GM12864 (cell line): Measurements from ENCODE around the gene DHRS1.

Source experiments
- DNase-seq: peaks from one replicate; pipeline ENCODE4 v3.0.0-alpha.2; 2011; ENCODE audit warnings: low read depth
- H3K4me3 ChIP-seq: 2 replicates; pipeline ENCODE4 v1.5.1; 2011; ENCODE audit warnings: mild to moderate bottlenecking, low read depth, low read length, control low read depth
- TF ChIP-seq, protein P1 (sequence below): IDR thresholded peaks from 2 replicates; pipeline ENCODE4 v1.5.1; 2011; ENCODE audit warnings: low read depth, mild to moderate bottlenecking, moderate library complexity, low read length, control low read depth, inconsistent platforms; ENCODE audit errors: missing control alignments

DHRS1 gene

DNA sequence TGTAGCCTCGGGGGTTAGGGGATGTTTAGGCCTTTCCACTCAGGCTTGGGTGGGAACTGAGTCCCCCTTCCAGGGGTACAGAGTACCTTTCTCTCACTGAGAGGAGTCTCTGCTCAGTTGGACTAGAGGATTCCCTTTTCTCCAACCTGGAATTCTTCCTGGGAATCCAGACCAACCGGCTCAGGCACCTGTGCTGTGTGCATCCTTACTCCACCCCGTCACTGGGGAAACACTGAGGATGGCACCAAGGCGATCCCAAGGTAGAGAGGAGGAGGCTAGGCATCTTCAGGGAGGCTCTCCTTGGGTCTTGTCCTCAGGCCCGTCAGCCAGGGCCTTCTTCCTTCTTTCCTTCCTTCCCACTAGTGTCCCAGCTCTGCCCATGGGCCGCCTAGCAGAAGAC, 35.7 kb downstream of the DHRS1 start:
- TF ChIP-seq, protein P1, sequence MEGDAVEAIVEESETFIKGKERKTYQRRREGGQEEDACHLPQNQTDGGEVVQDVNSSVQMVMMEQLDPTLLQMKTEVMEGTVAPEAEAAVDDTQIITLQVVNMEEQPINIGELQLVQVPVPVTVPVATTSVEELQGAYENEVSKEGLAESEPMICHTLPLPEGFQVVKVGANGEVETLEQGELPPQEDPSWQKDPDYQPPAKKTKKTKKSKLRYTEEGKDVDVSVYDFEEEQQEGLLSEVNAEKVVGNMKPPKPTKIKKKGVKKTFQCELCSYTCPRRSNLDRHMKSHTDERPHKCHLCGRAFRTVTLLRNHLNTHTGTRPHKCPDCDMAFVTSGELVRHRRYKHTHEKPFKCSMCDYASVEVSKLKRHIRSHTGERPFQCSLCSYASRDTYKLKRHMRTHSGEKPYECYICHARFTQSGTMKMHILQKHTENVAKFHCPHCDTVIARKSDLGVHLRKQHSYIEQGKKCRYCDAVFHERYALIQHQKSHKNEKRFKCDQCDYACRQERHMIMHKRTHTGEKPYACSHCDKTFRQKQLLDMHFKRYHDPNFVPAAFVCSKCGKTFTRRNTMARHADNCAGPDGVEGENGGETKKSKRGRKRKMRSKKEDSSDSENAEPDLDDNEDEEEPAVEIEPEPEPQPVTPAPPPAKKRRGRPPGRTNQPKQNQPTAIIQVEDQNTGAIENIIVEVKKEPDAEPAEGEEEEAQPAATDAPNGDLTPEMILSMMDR, result no peak
- H3K4me3 ChIP-seq, result no peak overlapping the region
- no peak for DNase-seq

DNA sequence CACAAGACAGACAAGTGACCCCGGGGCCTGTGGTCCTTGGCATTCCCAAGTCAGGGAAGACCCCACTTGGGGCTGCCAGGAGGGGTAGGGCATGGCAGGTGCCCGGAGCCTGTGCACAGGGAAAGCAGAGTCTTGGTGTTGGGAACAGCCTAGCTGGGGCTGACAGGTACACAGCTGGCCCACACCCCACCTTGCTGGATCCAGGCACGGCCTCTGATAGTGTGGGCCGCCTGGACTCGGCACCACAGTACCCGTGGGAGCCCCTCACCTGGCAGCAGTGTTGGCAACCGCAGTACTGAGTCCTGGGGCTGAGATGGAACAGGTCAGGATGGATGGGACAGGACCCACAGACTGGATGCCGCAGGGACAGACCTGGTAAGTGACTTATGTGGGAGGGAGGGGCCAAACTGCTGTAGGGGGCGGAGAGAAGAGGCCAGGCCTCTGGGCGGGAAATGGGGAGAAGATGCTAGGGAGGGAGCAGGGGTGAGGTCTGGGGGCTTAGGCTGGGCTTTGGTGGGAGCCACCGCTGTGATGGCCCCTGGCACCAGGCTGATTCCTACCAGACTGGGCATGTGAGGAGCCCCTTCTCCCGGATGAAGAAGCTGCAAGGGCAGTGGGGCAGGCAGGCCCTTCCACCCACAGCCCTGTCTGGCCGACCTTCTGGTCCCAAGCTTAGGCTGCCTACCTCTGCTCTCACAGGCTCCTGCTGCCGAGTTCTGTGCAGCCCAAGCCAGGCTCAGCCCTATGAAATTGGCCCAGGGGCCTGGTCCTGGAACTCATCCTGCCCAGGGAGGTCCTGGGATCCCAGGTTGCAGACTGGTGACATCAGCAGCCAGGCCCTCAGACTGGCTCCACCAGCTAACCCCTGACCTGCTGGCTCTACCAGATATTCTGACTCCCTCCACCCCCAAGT, 36.5 kb downstream of the DHRS1 start, which contains the start of gene TGM1:
Gene TGM1, minus strand, starts transcription at position 357 of the 913 bp plus-strand sequence. CDS start 825 bp downstream, outside the sequence.
- no peak for DNase-seq
- H3K4me3 ChIP-seq, result no peak within 1 kb of the TSS
- TF ChIP-seq, protein P1, result no peak

DNA sequence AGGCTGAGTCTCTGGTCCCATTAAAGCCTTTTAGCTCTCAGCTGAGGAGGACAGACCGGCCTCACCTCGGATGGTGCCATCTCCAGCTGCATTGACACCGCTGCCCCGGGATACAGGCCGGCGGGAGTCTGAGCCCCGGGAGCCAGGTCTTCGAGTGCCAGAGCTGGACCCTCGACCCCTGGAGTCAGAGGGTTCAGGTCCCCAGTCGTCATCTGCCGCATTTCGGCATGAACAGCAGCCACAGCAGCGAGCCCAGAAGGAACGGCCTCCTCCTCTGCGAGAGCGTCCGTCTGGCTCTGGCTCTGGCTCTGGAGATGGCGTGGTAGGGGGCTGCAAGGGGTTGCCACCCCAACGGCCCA, 37.6 kb downstream of the DHRS1 start:
- TF ChIP-seq, protein P1, result no peak
- DNase-seq, result no peak
- no peak overlapping the region for H3K4me3 ChIP-seq

DNA sequence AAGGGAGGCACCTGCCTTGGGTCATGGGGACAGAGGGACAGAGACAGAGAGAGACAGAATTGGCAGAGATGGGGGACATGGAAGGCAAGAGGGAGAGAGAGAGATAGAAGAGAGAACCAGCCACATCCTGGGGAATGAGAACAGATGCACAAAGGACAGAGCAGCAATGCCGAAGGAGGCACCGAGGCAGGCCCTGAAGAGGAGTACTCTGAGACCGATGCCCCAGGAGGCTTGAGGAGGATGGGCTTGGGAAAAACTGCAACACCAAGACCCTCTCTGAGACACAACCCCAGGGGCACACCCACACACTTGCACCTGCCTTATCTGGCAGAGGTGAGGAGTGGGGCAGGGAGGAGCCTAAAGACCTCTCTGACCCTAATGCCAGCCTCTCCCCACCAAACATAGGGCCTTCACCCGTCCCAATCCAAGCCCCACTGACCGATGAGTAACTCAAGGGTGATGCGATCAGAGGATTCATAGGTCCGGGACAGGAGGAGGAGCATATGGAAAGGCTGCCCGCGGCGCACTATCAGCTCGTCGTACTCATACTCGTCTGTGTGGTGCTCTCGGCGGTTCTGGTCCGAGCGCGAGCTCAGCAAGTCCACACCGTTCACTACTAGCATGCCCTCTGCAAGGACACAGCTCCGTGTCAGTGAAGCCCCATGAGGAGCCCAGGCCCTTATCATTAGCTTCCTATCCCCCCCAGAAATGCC, 38.2 kb downstream of the DHRS1 start:
- no peak overlapping the region for H3K4me3 ChIP-seq
- no peak for DNase-seq
- TF ChIP-seq, protein P1, result no peak

DNA sequence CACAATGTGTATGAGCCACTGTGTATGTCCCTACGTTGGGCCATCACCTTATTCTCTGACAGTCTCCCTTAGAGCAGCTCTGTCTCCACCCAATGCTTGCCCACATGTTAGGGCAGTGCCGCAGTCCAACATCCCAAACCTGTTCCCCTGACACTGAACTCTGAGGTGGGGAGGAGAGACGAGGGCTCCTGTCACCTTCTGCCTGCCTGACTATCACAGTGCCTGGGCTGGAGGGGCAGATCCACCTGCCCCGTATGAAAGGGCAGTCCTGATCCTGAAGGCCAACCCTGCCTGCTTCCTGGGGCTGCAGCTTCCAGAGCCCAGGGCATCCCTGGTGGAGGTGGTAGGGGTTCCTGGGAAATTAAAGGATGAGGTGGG, 38.8 kb downstream of the DHRS1 start:
- H3K4me3 ChIP-seq, result no peak overlapping the region
- TF ChIP-seq, protein P1, result no peak
- no peak for DNase-seq

DNA sequence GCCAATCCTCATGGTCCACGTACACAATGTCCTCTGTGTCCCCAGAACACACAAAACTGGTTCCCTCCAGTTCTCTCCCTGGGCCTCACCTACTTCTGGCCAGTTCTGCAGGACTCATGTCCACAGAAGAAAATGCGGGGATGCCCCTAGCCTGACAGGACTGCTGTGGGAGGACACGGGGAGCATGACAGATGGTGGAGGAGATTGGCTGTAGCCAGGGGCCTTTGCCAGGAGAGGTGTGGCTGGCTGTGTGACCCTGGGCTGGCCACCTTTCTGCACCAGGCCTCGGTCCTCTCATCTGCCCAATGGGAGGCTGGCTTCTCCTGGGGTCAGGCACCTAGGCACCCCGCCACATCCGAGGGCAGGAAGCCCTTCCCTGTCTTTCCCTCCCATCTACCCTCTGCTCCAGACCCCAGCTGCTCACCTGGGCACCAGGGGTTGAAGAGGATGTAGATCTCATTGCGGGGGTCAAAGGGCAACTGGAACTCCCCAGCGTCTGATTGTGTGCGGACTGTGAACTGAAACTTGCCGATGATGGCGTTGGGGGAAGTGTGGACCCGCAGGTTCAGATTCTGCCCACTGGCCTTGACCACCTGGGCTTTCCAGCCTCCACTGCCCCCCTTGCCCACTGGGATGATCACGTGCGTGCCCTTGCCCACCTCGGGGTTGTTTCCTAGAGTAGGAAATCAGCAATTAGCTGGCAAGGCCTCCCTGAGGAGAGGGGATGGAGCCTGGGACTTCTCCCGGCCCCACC, 39.4 kb downstream of the DHRS1 start:
- no peak for DNase-seq
- TF ChIP-seq, protein P1, result no peak
- H3K4me3 ChIP-seq, result no peak overlapping the region
